PFSK-1 (cell line): Measurements from ENCODE around the gene NINJ2.

ENCODE experiments used
- FOXP2 ChIP-seq: optimal IDR thresholded peaks from 2 replicates; pipeline ENCODE3; 2011; ENCODE audit warnings: borderline replicate concordance, control low read depth, inconsistent platforms; ENCODE audit not compliant: insufficient read depth; ENCODE audit errors: extremely low read length, extremely low read depth
- POLR2AphosphoS5 ChIP-seq: IDR thresholded peaks from 2 replicates; pipeline ENCODE4 v1.6.1; 2012; ENCODE audit warnings: low read depth, mild to moderate bottlenecking, control low read depth, low read length, moderate library complexity
- REST ChIP-seq, 2 experiments: IDR thresholded peaks; 2 replicates each; pipeline versions ENCODE4 v1.6.1 to v1.8.0; 2011 to 2012; ENCODE audit warnings: low read depth in 2 of 2, low read length in 2 of 2, control low read depth in 1 of 2, inconsistent platforms in 1 of 2, mild to moderate bottlenecking in 1 of 2, moderate library complexity in 1 of 2; ENCODE audit not compliant: insufficient read depth in 1 of 2
- SIN3A ChIP-seq: IDR thresholded peaks from 2 replicates; pipeline ENCODE4 v1.6.1; 2012; ENCODE audit warnings: mild to moderate bottlenecking, low read length, moderate library complexity, borderline replicate concordance; ENCODE audit not compliant: insufficient read depth
- TAF1 ChIP-seq: IDR thresholded peaks from 2 replicates; pipeline ENCODE4 v1.6.1; 2012; ENCODE audit warnings: low read length, control low read depth, borderline replicate concordance; ENCODE audit not compliant: insufficient read depth

The NINJ2 gene

DNA sequence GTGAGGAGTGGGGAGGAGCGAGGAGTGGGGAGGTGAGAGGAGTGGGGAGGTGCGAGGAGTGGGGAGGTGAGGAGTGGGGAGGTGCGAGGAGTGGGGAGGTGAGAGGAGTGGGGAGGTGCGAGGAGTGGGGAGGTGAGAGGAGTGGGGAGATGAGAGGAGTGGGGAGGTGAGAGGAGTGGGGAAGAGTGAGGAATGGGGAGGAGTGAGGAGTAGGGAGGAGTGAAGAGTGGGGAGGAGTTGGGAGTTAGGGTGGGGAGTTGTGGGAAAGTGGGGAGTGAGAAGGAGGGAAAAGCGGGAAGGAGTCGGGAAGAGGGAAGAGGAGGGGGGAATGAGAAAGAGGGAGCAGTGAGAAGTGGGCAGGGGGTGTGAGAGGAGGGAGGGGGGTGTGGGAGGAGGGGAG, 117.4 kb downstream of the NINJ2 start:
- no peak for TF ChIP-seq REST (IDR thresholded peaks at IDR 0.05; ENCODE audit: insufficient read depth in 1 of 2, low read depth in 2 of 2, low read length in 2 of 2)
- TF ChIP-seq TAF1: no peak
- TF ChIP-seq SIN3A: no peak
- no peak for TF ChIP-seq POLR2AphosphoS5
- TF ChIP-seq FOXP2: no peak

- TF ChIP-seq SIN3A (no peak), REST (IDR thresholded peaks at IDR 0.05; ENCODE audit: insufficient read depth in 1 of 2, low read depth in 2 of 2, low read length in 2 of 2) (no peak), POLR2AphosphoS5 (no peak), TAF1 (no peak), FOXP2 (no peak)
Measured at GRCh38 chr12:544941-545635, 118.2 kb downstream of the NINJ2 start.

DNA sequence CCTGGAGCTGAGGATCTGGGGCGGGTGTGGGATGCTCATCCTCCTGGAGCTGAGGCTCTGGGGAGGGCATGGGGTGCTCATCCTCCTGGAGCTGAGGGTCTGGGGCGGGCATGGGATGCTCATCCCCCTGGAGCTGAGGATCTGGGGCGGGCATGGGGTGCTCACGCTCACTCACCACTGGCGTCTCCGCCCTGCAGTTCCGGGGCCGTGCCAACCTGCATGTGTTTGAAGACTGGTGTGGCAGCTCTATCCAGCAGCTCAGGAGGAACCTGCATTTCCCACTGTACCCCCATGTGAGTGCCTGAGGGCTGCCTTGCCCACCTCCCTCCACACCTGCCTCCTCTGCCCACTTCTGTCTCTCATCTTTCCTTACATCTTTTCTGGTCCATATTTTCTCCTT, 119.1 kb downstream of the NINJ2 start:
- no peak for TF ChIP-seq TAF1
- no peak for TF ChIP-seq REST (IDR thresholded peaks at IDR 0.05; ENCODE audit: insufficient read depth in 1 of 2, low read depth in 2 of 2, low read length in 2 of 2)
- no peak for TF ChIP-seq POLR2AphosphoS5
- no peak for TF ChIP-seq SIN3A
- no peak for TF ChIP-seq FOXP2

DNA sequence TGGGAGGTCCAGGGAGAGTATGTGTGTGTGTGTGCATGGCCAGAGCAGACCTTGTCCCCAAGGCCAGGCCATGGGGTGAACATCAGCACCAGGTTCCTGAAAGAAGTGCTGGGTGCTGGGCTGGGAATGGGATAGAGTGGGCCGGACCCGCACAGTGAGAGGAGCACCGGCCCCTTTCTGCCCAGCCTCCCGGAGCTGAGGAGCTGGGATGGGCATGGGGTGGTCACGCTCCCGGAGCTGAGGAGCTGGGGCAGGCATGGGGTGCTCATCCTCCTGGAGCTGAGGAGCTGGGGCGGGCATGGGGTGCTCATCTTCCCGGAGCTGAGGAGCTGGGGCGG, 120.2 kb downstream of the NINJ2 start:
- TF ChIP-seq POLR2AphosphoS5 (no peak), FOXP2 (no peak), SIN3A (no peak), REST (IDR thresholded peaks at IDR 0.05; ENCODE audit: insufficient read depth in 1 of 2, low read depth in 2 of 2, low read length in 2 of 2) (no peak), TAF1 (no peak)
